Stimulated activated CD8-positive, alpha-beta memory T cell treated with anti-CD3 and anti-CD28 coated beads, Interleukin-4, amount 100 ng/mL, for 1 hour (primary cell): Measurements from ENCODE around the gene GADL1.

Experiments
- DNase-seq, 2 donors: peaks; one replicate each; pipeline ENCODE4 v3.0.0-alpha.2; 2020; ENCODE audit warnings: low read depth in 2 of 2, low spot score in 1 of 2

GADL1 gene

DNA sequence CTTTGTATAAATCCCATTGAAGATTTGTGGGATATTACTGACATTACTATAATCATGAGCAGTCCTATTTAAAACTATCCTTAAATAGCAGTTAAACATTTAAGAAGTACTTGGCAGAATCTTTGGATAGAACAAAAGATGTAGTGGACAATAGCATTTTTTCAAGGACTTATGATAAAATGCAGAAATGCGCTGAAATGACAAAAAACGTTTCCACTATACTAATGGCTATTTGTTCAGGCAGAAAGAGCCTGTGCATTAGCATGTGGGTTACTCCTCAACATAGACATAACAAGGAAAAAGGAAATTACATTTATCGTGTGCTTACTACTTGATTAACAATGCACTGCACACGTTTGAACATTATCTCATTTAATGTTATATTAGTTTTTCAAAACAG lies 80.7 kb downstream of the GADL1 start:
- DNase-seq, result no peak

DNA sequence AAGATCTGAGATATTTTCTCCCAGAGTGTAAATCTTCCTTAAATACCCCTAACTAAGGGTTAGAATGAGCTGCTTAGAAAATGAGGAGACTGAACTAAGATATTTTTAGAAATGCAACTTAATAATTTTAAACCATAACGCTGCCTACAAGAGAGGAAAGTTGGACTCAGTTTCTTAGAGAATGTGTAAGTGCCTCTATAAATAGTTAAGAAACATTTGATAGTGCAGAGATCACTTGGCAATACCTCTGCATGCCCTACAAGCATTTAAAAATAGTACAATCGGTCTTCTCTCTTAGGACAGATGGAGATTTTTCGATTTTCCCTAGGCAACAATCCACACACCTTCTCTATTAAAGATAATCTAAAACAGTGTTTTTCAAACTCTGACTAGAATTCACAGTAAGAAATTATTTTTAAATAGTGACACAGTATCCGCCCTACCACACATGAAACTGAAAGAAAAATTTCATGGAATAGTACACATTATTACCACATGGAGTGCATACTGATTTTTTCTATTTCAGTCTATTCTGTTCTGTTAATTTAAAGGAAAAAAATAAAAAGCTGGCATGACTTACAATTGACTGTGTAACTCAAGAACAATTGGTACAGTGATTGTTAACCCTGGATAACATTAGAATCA lies 83.2 kb downstream of the GADL1 start:
- no peak for DNase-seq

- DNase-seq, result no peak
These were observed 83.8 kb downstream of the GADL1 start for GRCh38 chr3:30810625-30811024.

DNA sequence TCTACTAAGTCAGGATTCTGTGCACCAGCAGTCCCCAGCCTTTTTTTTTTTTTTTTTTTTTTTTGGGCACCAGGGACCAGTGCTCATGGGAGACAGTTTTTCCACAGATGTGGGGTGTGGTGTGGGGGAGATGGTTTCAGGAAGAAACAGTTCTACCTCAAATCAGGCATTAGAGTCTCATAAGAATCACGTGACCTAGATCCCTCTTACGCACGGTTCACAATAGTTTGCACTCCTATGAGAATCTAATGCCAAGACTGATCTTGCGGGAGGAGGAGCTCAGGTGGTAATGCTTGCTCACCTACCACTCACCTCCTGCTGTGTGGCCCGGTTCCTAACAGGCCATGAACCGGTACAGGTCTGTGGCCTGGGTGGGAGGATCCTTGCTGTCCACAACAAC lies 88.8 kb downstream of the GADL1 start:
- no peak for DNase-seq

- no peak for DNase-seq
These were observed 89.5 kb downstream of the GADL1 start for GRCh38 chr3:30804984-30805383.

- DNase-seq, result no peak
These were observed 99.3 kb downstream of the GADL1 start for GRCh38 chr3:30795176-30795575.

DNA sequence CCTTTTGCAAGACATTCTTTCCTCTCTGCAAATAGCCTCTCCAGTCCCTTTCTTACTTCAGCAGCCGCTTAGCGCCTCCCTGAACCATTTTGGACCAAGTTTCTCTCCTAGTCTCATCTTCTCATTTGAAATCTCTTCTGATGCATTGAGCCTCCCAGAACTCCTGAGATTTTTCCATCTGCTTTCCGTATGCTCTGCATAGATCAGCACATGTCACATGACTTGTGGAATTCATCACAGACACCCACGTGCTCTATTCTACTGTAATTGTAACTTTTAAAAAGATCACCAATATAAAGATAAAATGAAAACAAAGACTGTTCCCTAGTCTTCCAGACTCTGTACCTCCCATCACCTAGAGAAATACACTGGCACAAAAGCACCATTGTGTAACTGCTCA lies 100.7 kb downstream of the GADL1 start:
- DNase-seq, result no peak

DNA sequence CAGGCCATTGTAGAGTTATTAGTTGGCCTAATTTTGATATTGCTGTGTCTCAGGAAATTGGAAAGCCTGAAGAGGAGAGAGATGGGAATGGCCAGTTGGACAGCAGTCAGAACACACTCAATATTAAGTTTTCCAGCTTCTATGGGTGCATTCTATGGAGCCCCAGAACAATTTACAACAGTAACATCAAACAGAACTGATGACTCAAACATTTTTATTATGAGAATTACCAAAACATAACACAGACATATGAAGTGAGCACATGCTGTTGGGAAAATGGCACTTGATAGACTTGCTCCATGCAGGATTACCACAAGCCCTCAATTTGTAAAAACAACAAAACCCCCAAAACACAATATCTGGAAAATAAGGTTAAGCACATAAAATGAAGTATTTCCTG lies 104.3 kb downstream of the GADL1 start:
- DNase-seq, result no peak

DNA sequence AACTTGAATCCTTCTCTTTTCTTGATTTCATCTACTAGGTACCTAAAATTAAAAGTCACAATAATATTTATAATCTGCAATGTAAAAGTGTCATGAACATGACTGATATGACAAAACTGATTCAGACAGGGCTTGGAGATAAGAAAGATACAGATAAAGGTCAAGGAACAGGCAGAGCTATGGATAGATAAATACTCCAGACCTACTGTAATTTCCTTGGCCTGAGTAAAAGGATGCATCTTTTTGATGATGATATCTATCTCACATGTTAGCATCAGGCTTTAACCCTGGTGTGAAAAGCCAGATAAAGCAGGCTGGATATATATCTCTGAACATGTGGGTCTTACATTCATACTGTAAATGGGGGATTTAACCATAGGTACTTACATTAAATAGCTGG lies 108.1 kb downstream of the GADL1 start:
- DNase-seq, result no peak

DNA sequence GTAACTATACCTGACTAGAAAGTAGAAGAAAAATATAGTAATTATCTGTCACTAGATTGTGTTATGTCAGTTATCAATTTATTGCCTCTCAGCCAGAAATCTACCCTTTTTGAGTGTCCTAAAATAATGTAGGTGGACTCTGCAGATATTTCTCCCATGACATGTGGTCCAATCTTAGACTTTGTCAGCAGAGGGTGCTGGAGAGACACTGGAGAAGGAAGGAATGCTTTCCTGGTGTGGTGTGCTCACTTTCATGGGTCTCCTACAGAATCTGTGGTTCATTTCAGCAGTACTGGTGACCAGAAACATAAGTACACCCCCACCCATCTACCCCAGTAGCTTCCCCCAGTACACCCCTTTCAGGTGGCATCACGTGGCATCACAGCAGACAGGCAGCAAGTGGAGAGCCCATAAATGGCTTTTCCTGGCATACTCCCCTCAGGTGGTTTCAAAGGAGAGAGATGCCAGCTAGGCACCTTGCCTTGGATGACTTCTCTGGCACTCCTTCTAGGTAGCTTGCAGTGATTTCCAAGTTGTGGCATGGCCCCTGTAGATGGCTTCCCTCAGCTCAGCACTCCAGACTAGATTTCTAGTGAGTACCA lies 114.7 kb downstream of the GADL1 start:
- no peak for DNase-seq

GRCh38 chr3:30778933-30779332 lies 115.5 kb downstream of the GADL1 start:
- no peak for DNase-seq

DNA sequence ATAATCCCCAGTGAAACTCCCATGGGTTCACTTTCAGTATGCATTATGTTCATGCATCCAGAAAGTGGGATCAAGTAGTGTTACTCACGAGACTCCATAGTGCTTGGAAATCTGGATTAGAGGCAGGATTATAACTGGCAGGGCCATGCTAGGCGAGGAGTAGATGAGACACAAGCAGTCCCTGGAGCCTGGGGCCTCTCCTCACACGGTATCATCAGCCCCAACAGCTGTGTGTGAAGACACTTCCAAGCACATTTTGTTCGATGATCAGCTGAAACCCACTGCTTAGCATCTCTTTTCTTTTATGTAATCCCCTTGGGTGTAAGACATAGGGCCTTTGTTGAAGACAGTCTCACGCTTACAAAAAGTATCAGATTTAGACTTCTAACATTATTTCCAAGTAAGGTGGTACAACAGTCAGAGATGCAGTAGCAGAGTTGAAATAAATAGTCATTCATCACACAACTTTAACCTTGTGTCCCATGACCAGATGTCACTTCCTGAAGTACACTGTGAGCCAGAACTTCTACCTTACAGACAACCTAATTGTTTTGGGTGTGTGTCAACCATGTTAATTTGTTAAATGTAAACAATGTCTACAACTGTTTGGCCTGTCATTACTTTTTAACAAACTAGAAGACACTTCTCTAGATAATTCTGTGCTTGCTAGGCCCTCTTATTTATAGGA lies 116.9 kb downstream of the GADL1 start:
- no peak for DNase-seq

DNA sequence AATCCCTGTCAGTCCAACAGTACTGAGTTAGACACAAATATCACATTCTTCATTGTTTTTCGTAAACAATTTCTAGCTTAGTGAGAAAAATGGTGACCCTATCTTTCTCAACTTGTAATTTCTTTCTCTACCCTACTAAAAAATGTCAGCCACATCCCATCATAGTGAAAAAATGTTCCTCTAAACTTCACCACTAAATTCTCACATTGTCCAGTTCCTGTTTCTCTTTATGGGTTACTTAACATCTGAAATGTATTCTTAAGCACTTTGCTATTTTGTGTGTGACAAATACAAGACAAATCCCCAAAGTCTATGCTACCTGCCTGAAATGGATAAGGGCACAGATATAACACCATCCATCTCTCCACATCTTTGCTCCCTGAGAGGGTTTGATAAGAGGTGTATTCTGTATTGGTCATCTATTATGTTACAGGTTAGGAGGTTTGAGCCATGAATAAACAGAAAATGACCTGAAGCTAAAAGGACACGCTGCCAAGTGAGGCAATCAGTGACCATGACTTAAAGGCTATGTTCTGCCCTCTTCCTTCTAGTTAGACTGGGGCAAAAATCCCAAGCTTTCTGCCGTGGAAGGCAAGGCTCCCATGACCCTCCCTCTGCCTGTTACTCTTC lies 118.2 kb downstream of the GADL1 start:
- no peak for DNase-seq

DNA sequence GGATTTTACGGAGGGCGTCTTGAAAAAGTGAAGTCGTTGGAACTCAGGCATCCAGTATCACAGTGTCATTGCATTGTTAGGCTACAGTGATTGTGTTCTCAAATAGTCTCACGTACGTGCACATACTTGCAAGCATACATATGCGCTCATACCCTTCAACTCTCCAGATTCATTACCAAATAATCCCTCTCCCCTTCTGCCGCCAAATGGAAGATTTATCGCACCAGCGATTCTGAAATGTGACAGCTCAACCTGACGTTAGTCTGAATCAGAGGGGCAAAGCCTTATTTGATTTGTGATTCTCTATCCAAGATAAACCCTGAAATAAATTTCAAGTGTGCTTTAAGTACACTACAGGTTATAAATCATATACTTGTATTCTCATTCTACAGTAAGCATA lies 119.4 kb downstream of the GADL1 start:
- DNase-seq, result no peak

GRCh38 chr3:30774062-30774461 lies 120.4 kb downstream of the GADL1 start:
- no peak for DNase-seq

- DNase-seq, result no peak
These were observed 124.1 kb downstream of the GADL1 start for GRCh38 chr3:30770387-30770786.

GRCh38 chr3:30768703-30769550 lies 125.5 kb downstream of the GADL1 start:
- peak; percentile 41 to 44 for DNase-seq

GRCh38 chr3:30768046-30768445 lies 126.4 kb downstream of the GADL1 start:
- DNase-seq, result no peak

GRCh38 chr3:30766522-30766921 lies 127.9 kb downstream of the GADL1 start:
- DNase-seq, result no peak

DNA sequence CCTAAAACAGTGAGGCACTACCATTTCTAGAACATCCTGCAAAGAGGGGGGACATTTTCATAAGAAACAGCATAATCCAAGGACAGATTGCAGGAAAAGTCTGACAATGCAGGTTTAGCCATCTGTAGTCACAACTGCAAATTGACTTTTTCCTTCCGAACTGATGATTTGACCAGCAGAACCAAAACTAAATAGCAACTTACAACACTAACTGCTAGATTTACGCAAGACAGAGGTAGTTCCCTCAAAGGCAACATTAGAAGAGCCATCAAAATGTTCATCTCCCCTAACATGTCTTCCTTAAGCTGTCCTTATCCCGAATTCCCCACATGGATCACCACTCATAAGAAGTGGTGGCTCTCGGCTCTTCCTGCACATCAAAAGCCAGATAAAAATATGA lies 129.6 kb downstream of the GADL1 start:
- no peak for DNase-seq

DNA sequence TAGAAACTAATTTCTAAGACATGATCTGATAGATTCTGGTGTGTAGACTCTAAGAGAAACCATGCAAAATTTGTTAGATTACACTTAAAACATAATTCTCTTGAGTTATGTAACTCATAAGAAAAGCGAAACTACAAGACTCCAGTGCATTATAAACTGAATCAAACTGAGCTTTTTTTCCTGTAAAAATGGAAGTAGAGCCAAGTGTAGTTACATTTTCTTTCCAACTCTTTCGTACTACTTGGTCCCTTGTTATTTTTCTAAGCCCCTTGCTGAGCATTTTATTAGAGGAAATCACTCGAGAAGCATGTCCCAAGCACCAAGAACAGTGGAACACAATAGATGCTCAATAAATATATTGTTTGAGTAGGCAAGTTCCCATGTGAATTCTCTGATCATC lies 130.2 kb downstream of the GADL1 start:
- DNase-seq, result no peak
